H1 (cell line): ENCODE measurements around the gene INPP5A. TPM values are rescaled to one million over a fixed set of nuclear protein-coding genes. Genes with fewer than 3 reads are reported as not detected.

Source experiments
- CTCF ChIA-PET: fragments of 300-600 bp; sonication (Branson Sonifier 250); formaldehyde crosslinking; loops from one replicate; lab custom pipeline; 2021; ENCODE audit not compliant: partially characterized antibody; lab: Charles Lee
- POLR2A ChIA-PET: fragments of 300-600 bp; sonication (Branson Sonifier 250); formaldehyde crosslinking; loops from one replicate; lab custom pipeline; 2021; ENCODE audit warnings: inconsistent platforms; ENCODE audit not compliant: partially characterized antibody; lab: Charles Lee
- DNase-seq, 2 experiments: peaks; one replicate each; pipeline versions ENCODE4 v3.0.0 to v3.0.0-alpha.2; 2010 to 2022; ENCODE audit warnings: low spot score in 2 of 2, low read depth in 1 of 2, mixed read lengths in 1 of 2
- FAIRE-seq: peaks from 2 replicates; lab custom pipeline; 2011; peaks lifted over from hg19 to GRCh38; lab: Jason Lieb, UNC
- H2AFZ ChIP-seq: 2 replicates; pipeline ENCODE4 v1.8.1; 2012; ENCODE audit warnings: low read length, inconsistent platforms
- H2AK5ac ChIP-seq: 2 replicates; pipeline ENCODE4 v1.6.1; 2013; ENCODE audit warnings: low read depth, low read length
- H2BK120ac ChIP-seq: replicated peaks from 2 replicates; pipeline ENCODE3; 2013; ENCODE audit warnings: low read depth, low read length, inconsistent platforms
- H2BK12ac ChIP-seq: 2 replicates; pipeline ENCODE4 v1.6.1; 2013; ENCODE audit warnings: low read depth, low read length
- H2BK15ac ChIP-seq: 2 replicates; pipeline ENCODE4 v1.6.1; 2013; ENCODE audit warnings: low read length
- H2BK20ac ChIP-seq: 2 replicates; pipeline ENCODE4 v1.6.1; 2013; ENCODE audit warnings: low read length
- H2BK5ac ChIP-seq: 2 replicates; pipeline ENCODE4 v1.6.1; 2013; ENCODE audit warnings: low read depth, low read length
- H3K14ac ChIP-seq: 2 replicates; pipeline ENCODE4 v1.6.1; 2013; ENCODE audit warnings: inconsistent platforms; ENCODE audit not compliant: insufficient read length
- H3K18ac ChIP-seq: 2 replicates; pipeline ENCODE4 v1.6.1; 2013; ENCODE audit warnings: low read length; ENCODE audit errors: extremely low read depth
- H3K23ac ChIP-seq: 2 replicates; pipeline ENCODE4 v1.6.1; 2013; ENCODE audit warnings: inconsistent platforms; ENCODE audit not compliant: insufficient read length
- H3K23me2 ChIP-seq: 2 replicates; pipeline ENCODE4 v1.6.1; 2013; ENCODE audit warnings: low read depth, low read length
- H3K27ac ChIP-seq: 2 replicates; pipeline ENCODE4 v1.6.1; 2011; ENCODE audit warnings: low read depth, low read length, inconsistent platforms
- H3K27me3 ChIP-seq, 4 experiments: replicated peaks in 1 of 4; 1 replicate in 1 of 4; 2 replicates in 3 of 4; pipeline versions ENCODE4 v1.6.1 to v1.8.1; 2011 to 2013; ENCODE audit warnings: low read length in 3 of 4, mild to moderate bottlenecking in 3 of 4, inconsistent platforms in 2 of 4, mixed read lengths in 2 of 4, moderate library complexity in 1 of 4; ENCODE audit not compliant: control insufficient read depth in 3 of 4, insufficient read depth in 3 of 4; ENCODE audit errors: extremely low read depth in 1 of 4
- H3K36me3 ChIP-seq, 4 experiments: 2 replicates each; pipeline versions ENCODE4 v1.6.1 to v1.8.1; 2011 to 2013; ENCODE audit warnings: mild to moderate bottlenecking in 4 of 4, low read length in 3 of 4, moderate library complexity in 2 of 4, control low read depth in 1 of 4, inconsistent platforms in 1 of 4; ENCODE audit not compliant: insufficient read depth in 4 of 4, control insufficient read depth in 2 of 4
- H3K4ac ChIP-seq: replicated peaks from 2 replicates; pipeline ENCODE3; 2013; ENCODE audit warnings: low read length, low read depth, mixed read lengths, inconsistent platforms; ENCODE audit not compliant: insufficient read length
- H3K4me1 ChIP-seq, 4 experiments: replicated peaks in 1 of 4; 1 replicate in 1 of 4; 2 replicates in 3 of 4; pipeline versions ENCODE4 v1.6.1 to v1.8.1; 2011 to 2013; ENCODE audit warnings: low read length in 3 of 4, inconsistent platforms in 2 of 4, mixed read lengths in 1 of 4; ENCODE audit not compliant: insufficient read depth in 4 of 4, control insufficient read depth in 3 of 4
- H3K4me2 ChIP-seq, 2 experiments: 2 replicates each; pipeline versions ENCODE4 v1.6.1 to v1.8.1; 2011 to 2013; ENCODE audit warnings: low read depth in 2 of 2, low read length in 2 of 2, control low read depth in 1 of 2, inconsistent platforms in 1 of 2, mild to moderate bottlenecking in 1 of 2; ENCODE audit not compliant: insufficient read depth in 1 of 2
- H3K4me3 ChIP-seq, 4 experiments: fragments of 200-600, 300-600 bp in 1 of 4; sonication (generic), shearing (Covaris generic), sonication (Bioruptor Twin) in 1 of 4; 2 replicates each; pipeline versions ENCODE4 v1.5.1 to v1.8.1; 2011 to 2016; ENCODE audit warnings: low read length in 4 of 4, low read depth in 3 of 4, control low read depth in 2 of 4, inconsistent platforms in 2 of 4, mild to moderate bottlenecking in 2 of 4, mixed read lengths in 1 of 4, moderate library complexity in 1 of 4; ENCODE audit not compliant: insufficient read depth in 2 of 4; ENCODE audit errors: extremely low read depth in 1 of 4
- H3K56ac ChIP-seq: replicated peaks from 2 replicates; pipeline ENCODE3; 2013; ENCODE audit warnings: low read depth, mild to moderate bottlenecking, mixed read lengths, low read length, inconsistent platforms; ENCODE audit not compliant: insufficient read length
- H3K79me1 ChIP-seq: 2 replicates; pipeline ENCODE4 v1.6.1; 2013; ENCODE audit warnings: low read depth, low read length, control low read depth
- H3K79me2 ChIP-seq, 2 experiments: 2 replicates each; pipeline versions ENCODE4 v1.6.1 to v1.8.1; 2012 to 2013; ENCODE audit warnings: low read length in 2 of 2, mild to moderate bottlenecking in 2 of 2, inconsistent platforms in 1 of 2; ENCODE audit not compliant: insufficient read depth in 2 of 2, control insufficient read depth in 1 of 2
- H3K9ac ChIP-seq, 4 experiments: replicated peaks in 1 of 4; 1 replicate in 1 of 4; 2 replicates in 3 of 4; pipeline versions ENCODE4 v1.6.1 to v1.8.1; 2011 to 2013; ENCODE audit warnings: low read depth in 3 of 4, low read length in 3 of 4, control low read depth in 2 of 4, mild to moderate bottlenecking in 2 of 4, moderate library complexity in 2 of 4, inconsistent platforms in 1 of 4; ENCODE audit errors: extremely low read depth in 1 of 4
- H3K9me3 ChIP-seq, 2 experiments: 2 replicates each; pipeline versions ENCODE4 v1.6.1 to v1.8.1; 2012 to 2013; ENCODE audit warnings: mild to moderate bottlenecking in 2 of 2, moderate library complexity in 2 of 2, control low read depth in 1 of 2, inconsistent platforms in 1 of 2, low read depth in 1 of 2, low read length in 1 of 2, mixed read lengths in 1 of 2; ENCODE audit not compliant: insufficient read depth in 2 of 2
- H4K20me1 ChIP-seq, 2 experiments: replicated peaks in 1 of 2; 2 replicates each; pipeline versions ENCODE3 to v1.8.1; 2011 to 2013; ENCODE audit warnings: inconsistent platforms in 2 of 2, low read length in 2 of 2, mild to moderate bottlenecking in 1 of 2; ENCODE audit not compliant: insufficient read depth in 2 of 2, control insufficient read depth in 1 of 2
- H4K5ac ChIP-seq: 2 replicates; pipeline ENCODE4 v1.6.1; 2013; ENCODE audit warnings: low read length, low read depth, mixed read lengths, inconsistent platforms; ENCODE audit not compliant: insufficient read length
- H4K8ac ChIP-seq: 2 replicates; pipeline ENCODE4 v1.8.0; 2013; ENCODE audit warnings: mild to moderate bottlenecking, moderate library complexity, low read length, inconsistent platforms; ENCODE audit not compliant: insufficient read depth; ENCODE audit errors: extremely low read depth
- H4K91ac ChIP-seq: replicated peaks from 2 replicates; pipeline ENCODE3; 2013; ENCODE audit warnings: low read length, mixed read lengths, inconsistent platforms; ENCODE audit not compliant: insufficient read length
- ASH2L ChIP-seq: fragments of 200-600, 300-600 bp; sonication (generic); IDR thresholded peaks from one replicate; pipeline ENCODE4 v1.7.1; 2017; ENCODE audit warnings: low read length
- BACH1 ChIP-seq: IDR thresholded peaks from 2 replicates; pipeline ENCODE4 v1.6.1; 2012; ENCODE audit warnings: low read length, improper control_type of control experiment
- BCL11A ChIP-seq, 2 experiments: IDR thresholded peaks; one replicate each; pipeline ENCODE4 v1.6.1; 2011; ENCODE audit warnings: low read depth in 2 of 2, low read length in 2 of 2, mild to moderate bottlenecking in 2 of 2
- CHD1 ChIP-seq: IDR thresholded peaks from 2 replicates; pipeline ENCODE4 v1.6.1; 2012; ENCODE audit warnings: low read depth, low read length, improper control_type of control experiment
- EP300 ChIP-seq, 2 experiments: IDR thresholded peaks; 1 replicate in 1 of 2; 2 replicates in 1 of 2; pipeline ENCODE4 v1.6.1; 2011 to 2012; ENCODE audit warnings: low read depth in 2 of 2, low read length in 2 of 2, mild to moderate bottlenecking in 2 of 2, borderline replicate concordance in 1 of 2, inconsistent platforms in 1 of 2, moderate library complexity in 1 of 2
- GTF2F1 ChIP-seq: IDR thresholded peaks from 2 replicates; pipeline ENCODE4 v1.6.1; 2012; ENCODE audit warnings: low read depth, low read length, improper control_type of control experiment, borderline replicate concordance
- KDM1A ChIP-seq: fragments of 200-600, 300-600 bp; sonication (generic); IDR thresholded peaks from 2 replicates; pipeline ENCODE4 v1.7.1; 2016; ENCODE audit warnings: mild to moderate bottlenecking, low read length, borderline replicate concordance
- MAFK ChIP-seq: IDR thresholded peaks from 2 replicates; pipeline ENCODE4 v1.6.1; 2012; ENCODE audit warnings: low read depth, mild to moderate bottlenecking, improper control_type of control experiment, low read length
- POLR2AphosphoS5 ChIP-seq: IDR thresholded peaks from 2 replicates; pipeline ENCODE4 v1.6.1; 2011; ENCODE audit warnings: low read depth, low read length
- RBBP5 ChIP-seq: IDR thresholded peaks from 2 replicates; pipeline ENCODE4 v1.7.1; 2012; ENCODE audit warnings: low read depth, mild to moderate bottlenecking, inconsistent platforms, low read length, moderate library complexity, borderline replicate concordance
- WGBS, 2 experiments: shearing (Covaris generic) in 1 of 2; methylation state at CpG; one replicate each; pipeline versions ENCODE4 v1.1.6 to v1.1.7; 2013 to 2015; ENCODE audit warnings: low lambda C conversion rate in 2 of 2, mixed read lengths in 2 of 2, inconsistent platforms in 1 of 2, low coverage in 1 of 2, missing lambda C conversion rate in 1 of 2; ENCODE audit not compliant: insufficient replicate concordance in 2 of 2, insufficient coverage in 1 of 2, insufficient read length in 1 of 2; ENCODE audit errors: extremely low coverage in 1 of 2, missing lambda C conversion rate in 1 of 2; 5-methylcytosine and 5-hydroxymethylcytosine counted together
- polyA plus RNA-seq, 7 experiments: library from polyadenylated mRNA; depleted of rRNA in 3 of 7; stranded (reverse) in 5 of 7; unstranded in 2 of 7; fragments of >200 nt in 5 of 7; fragments of 200-250 nt in 2 of 7; gene quantifications; 1 replicate in 5 of 7; 2 replicates in 1 of 7; 4 replicates in 1 of 7; pipeline versions ENCODE4 v1.2.1 to v1.2.3, GENCODE V29; 2011 to 2013; ENCODE audit warnings: missing spikeins in 2 of 7, mixed read lengths in 2 of 7
- total RNA-seq: library from RNA; stranded (reverse); fragmentation: NEBNext Ultra II Directional; extraction: Animal tissue kit (Norgen Biotek cat#: 25700); gene quantifications from 2 replicates; pipeline ENCODE4 v1.2.1, GENCODE V29; 2021
- TF ChIP-seq, protein P1 (sequence below): IDR thresholded peaks from 2 replicates; pipeline ENCODE4 v1.6.1; 2011; ENCODE audit warnings: low read length, improper control_type of control experiment

Gene INPP5A
- total and polyA plus RNA-seq, 2 of the 8 experiments (the other 6 are each of a cell fraction or from before 2014, with no cell fraction given) = 19.7 to 27.5 TPM

DNA sequence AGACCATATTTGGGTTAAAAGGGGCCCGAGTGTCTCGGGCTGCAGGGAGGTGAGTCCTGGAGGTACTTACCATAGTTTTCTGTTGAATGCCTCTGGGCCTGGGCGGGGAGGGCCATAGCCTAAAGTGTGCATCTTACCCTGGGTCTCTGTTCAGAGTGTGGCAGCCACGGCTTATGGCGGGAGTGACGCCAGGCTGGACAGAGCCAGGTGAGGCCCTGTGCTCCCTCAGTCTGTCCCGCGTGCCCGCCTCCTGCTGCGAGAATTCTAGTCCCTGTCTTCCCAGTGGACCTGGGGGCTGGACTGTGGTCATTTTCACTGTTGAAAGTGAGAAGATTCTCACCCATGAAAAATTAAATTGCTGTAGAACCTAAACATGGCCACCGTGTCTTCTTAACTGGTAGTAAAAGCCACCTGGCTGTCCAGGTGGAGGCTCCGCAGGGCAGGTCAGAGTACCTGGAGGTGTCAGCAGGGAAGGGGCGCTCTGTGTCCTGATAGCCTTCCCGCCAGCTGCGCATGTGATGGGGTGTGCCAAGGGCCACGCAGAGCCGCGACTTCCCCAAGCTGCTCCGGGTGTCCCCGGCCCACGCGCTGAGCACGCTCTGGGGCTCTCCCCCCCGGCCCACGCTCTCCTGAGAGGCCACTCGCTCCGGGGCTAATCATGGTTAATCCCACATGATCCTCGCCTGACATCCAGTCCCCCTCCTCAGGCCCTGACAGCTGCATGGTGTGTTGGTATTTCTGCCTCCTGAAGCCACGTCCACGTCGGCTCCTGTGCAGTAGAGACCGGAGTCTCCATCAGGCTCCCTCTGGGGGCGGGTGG lies 20.3 kb downstream of the INPP5A start:
- no peak overlapping the region for H2AFZ ChIP-seq
- no peak overlapping the region for H3K27ac ChIP-seq
- no peaks in the 10 kb centered on the region; a peak in 1 of 4 replicates for H3K9me3 ChIP-seq
- 0 out of 2 replicates have a peak overlapping the region, but pooled peaks have one; percentile 5 for H4K8ac ChIP-seq
- no peak overlapping the region; the same call in 1 of the 2 replicates for H2BK15ac ChIP-seq
- no peak overlapping the region for H3K4ac ChIP-seq
- FAIRE-seq (no peak), DNase-seq (no peak)
- H4K20me1 ChIP-seq = peaks cover 2 to 27% of the 10 kb centered on the region in 2 experiments
- no peak overlapping the region for H4K5ac ChIP-seq
- 90% methylated on average over 31 of the region's 33 CpGs; no CpG with 5 or more reads in 1 of the 2 experiments for WGBS, 2 experiments
- H2BK20ac ChIP-seq = no peak overlapping the region
- H3K4me2 ChIP-seq = no peak overlapping the region
- no peaks in the 10 kb centered on the region for H3K36me3 ChIP-seq
- CTCF ChIA-PET = interaction anchor here (0.7 to 2.2 kb wide), 9 partner anchors 9 to 101 kb away, joined by 3 to 6 read pairs (median 3); no protein-coding TSS in a partner anchor
- no peaks in the 10 kb centered on the region; a peak in 2 of 7 replicates for H3K4me1 ChIP-seq
- H3K14ac ChIP-seq = no peak overlapping the region
- H2AK5ac ChIP-seq = no peak overlapping the region
- H2BK5ac ChIP-seq = no peak overlapping the region
- no peak overlapping the region for H3K56ac ChIP-seq
- H3K79me1 ChIP-seq = peaks cover 17% of the 10 kb centered on the region
- no peak overlapping the region for H4K91ac ChIP-seq
- H3K23me2 ChIP-seq = peaks cover 1% of the 10 kb centered on the region; the same call in 1 of the 2 replicates
- H3K27me3 ChIP-seq = no peaks in the 10 kb centered on the region; a peak in 1 of 7 replicates
- POLR2A ChIA-PET = interaction anchor here (1.0 to 1.1 kb wide), 2 partner anchors 18 to 89 kb away, joined by 3 to 4 read pairs; no protein-coding TSS in a partner anchor
- H2BK12ac ChIP-seq = no peak overlapping the region
- no peak overlapping the region for H2BK120ac ChIP-seq
- H3K18ac ChIP-seq = no peak overlapping the region
- H3K23ac ChIP-seq = no peak overlapping the region
- H3K9ac ChIP-seq = no peak overlapping the region
- H3K4me3 ChIP-seq = no peak overlapping the region
- H3K79me2 ChIP-seq = peaks cover 3 to 23% of the 10 kb centered on the region in 2 experiments
- TF ChIP-seq BACH1 (no peak), GTF2F1 (no peak), RBBP5 (no peak), MAFK (no peak), EP300 (IDR thresholded peaks at IDR 0.05; ENCODE audit: borderline replicate concordance in 1 of 2, low read depth in 2 of 2, low read length in 2 of 2) (no peak), KDM1A (no peak), ASH2L (no peak), CHD1 (no peak), BCL11A (IDR thresholded peaks at IDR 0.05; ENCODE audit: low read depth in 2 of 2, low read length in 2 of 2) (no peak), POLR2AphosphoS5 (no peak)
- TF ChIP-seq, protein P1, sequence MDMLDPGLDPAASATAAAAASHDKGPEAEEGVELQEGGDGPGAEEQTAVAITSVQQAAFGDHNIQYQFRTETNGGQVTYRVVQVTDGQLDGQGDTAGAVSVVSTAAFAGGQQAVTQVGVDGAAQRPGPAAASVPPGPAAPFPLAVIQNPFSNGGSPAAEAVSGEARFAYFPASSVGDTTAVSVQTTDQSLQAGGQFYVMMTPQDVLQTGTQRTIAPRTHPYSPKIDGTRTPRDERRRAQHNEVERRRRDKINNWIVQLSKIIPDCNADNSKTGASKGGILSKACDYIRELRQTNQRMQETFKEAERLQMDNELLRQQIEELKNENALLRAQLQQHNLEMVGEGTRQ = no peak
